ENCODE results near the gene SDR39U1. TPM values are rescaled to one million over a fixed set of nuclear protein-coding genes. Genes with fewer than 3 reads are reported as not detected.
A peak's percentile ranks its signal among the peaks of the same experiment; 100 is the strongest.

The SDR39U1 gene
- total and polyA plus RNA-seq, 4 experiments from 2014 or later: 43.2 to 109 (median 79.5) TPM

- no peak for DNase-seq
- no peak overlapping the region for H3K4me3 ChIP-seq (ENCODE audit: low read length in 2 of 2)
- peaks cover 30 to 75% of the 10 kb centered on the region in 2 donors for H3K36me3 Mint-ChIP-seq
- no peaks in the 10 kb centered on the region for H3K27me3 Mint-ChIP-seq
- H3K4me1 ChIP-seq (ENCODE audit: insufficient read depth, low read length): peaks cover 41% of the 10 kb centered on the region
- ChIA-PET POLR2A (ENCODE audit: partially characterized antibody) (interaction anchor here (9.5 to 9.9 kb wide), 2 partner anchors 11 to 102 kb away, joined by 176 to 215 read pairs; partner anchors contain the start of genes ADCY4, CBLN3, KHNYN and RIPK3), CTCF (ENCODE audit: partially characterized antibody) (interaction anchor here (1.2 to 24.1 kb wide), 7 partner anchors 13 to 196 kb away, joined by 3 to 791 read pairs (median 30); partner anchors contain the start of genes ADCY4, CIDEB, LTB4R and LTB4R2)
- H3K9me3 Mint-ChIP-seq: peaks cover 0 to 2% (median 0%) of the 10 kb centered on the region in 8 donors
- intact Hi-C loops (cut with micrococcal nuclease): loop anchor here (5.0 kb wide), 1 partner anchor 381 kb away; no protein-coding TSS in a partner anchor
- peaks cover 47% of the 10 kb centered on the region for H3K36me3 ChIP-seq (ENCODE audit: insufficient read depth, low read length)
- H3K27ac Mint-ChIP-seq: peak overlapping the region in 4 of 7 donors; percentile 53 to 67 (median 56)
- no peaks in the 10 kb centered on the region for H3K27me3 ChIP-seq (ENCODE audit: insufficient read depth, low read length)
- H3K9me3 ChIP-seq (ENCODE audit: control insufficient read depth in 1 of 2, low read length in 2 of 2): no peaks in the 10 kb centered on the region
- peak overlapping the region in 1 of 8 donors; percentile 11 for H3K4me3 Mint-ChIP-seq
- peaks cover 28 to 82% (median 56%) of the 10 kb centered on the region in 4 donors for H3K4me1 Mint-ChIP-seq
- H3K27ac ChIP-seq (ENCODE audit: low read depth, low read length): no peak overlapping the region
Observed at GRCh38 chr14:24438223-24439097, 4.1 kb downstream of the SDR39U1 start.

GRCh38 chr14:24437736-24438067 lies 4.9 kb downstream of the SDR39U1 start:
- no peaks in the 10 kb centered on the region for H3K27me3 Mint-ChIP-seq
- ChIA-PET POLR2A (ENCODE audit: partially characterized antibody) (interaction anchor here (1.2 to 9.9 kb wide), 8 partner anchors 10 to 195 kb away, joined by 3 to 215 read pairs (median 8); partner anchors contain the start of genes ADCY4, CBLN3, KHNYN and LTB4R), CTCF (ENCODE audit: partially characterized antibody) (interaction anchor here (0.9 to 24.1 kb wide), 18 partner anchors 12 to 328 kb away, joined by 3 to 791 read pairs (median 5); partner anchors contain the start of genes ADCY4, CIDEB, LTB4R and LTB4R2)
- H3K4me1 ChIP-seq (ENCODE audit: insufficient read depth, low read length): peaks cover 37% of the 10 kb centered on the region
- peaks cover 24 to 81% (median 55%) of the 10 kb centered on the region in 4 donors for H3K4me1 Mint-ChIP-seq
- peaks cover 0 to under 1% (median 0%) of the 10 kb centered on the region in 8 donors for H3K9me3 Mint-ChIP-seq
- H3K36me3 ChIP-seq (ENCODE audit: insufficient read depth, low read length): peaks cover 55% of the 10 kb centered on the region
- intact Hi-C loops (cut with micrococcal nuclease): loop anchor here (5.0 kb wide), 1 partner anchor 380 kb away; no protein-coding TSS in a partner anchor
- H3K36me3 Mint-ChIP-seq: peaks cover 38 to 80% of the 10 kb centered on the region in 2 donors
- peak overlapping the region in 6 of 7 donors; percentile 22 to 89 (median 48) for H3K27ac Mint-ChIP-seq
- no peak overlapping the region for H3K4me3 ChIP-seq (ENCODE audit: low read length in 2 of 2)
- H3K27me3 ChIP-seq (ENCODE audit: insufficient read depth, low read length): no peaks in the 10 kb centered on the region
- DNase-seq: no peak
- H3K27ac ChIP-seq (ENCODE audit: low read depth, low read length): peak overlapping the region; percentile 20
- H3K4me3 Mint-ChIP-seq: peak overlapping the region in 1 of 8 donors; percentile 44
- H3K9me3 ChIP-seq (ENCODE audit: control insufficient read depth in 1 of 2, low read length in 2 of 2): no peaks in the 10 kb centered on the region

GRCh38 chr14:24437020-24437735 lies 5.4 kb downstream of the SDR39U1 start:
- CTCF ChIA-PET (ENCODE audit: partially characterized antibody): interaction anchor here (0.9 to 24.1 kb wide), 26 partner anchors 12 to 327 kb away, joined by 3 to 791 read pairs (median 4); partner anchors contain the start of genes ADCY4, CIDEB, LTB4R and LTB4R2
- intact Hi-C loops (cut with micrococcal nuclease): loop anchor here (5.0 kb wide), 1 partner anchor 380 kb away; no protein-coding TSS in a partner anchor
- Histone ChIP-seq H3K27me3 (ENCODE audit: insufficient read depth, low read length) (no peaks in the 10 kb centered on the region), H3K4me1 (ENCODE audit: insufficient read depth, low read length) (peaks cover 43% of the 10 kb centered on the region), H3K9me3 (ENCODE audit: control insufficient read depth in 1 of 2, low read length in 2 of 2) (no peaks in the 10 kb centered on the region), H3K4me3 (ENCODE audit: low read length in 2 of 2) (no peak overlapping the region), H3K27ac (ENCODE audit: low read depth, low read length) (peak overlapping the region; percentile 20), H3K36me3 (ENCODE audit: insufficient read depth, low read length) (peaks cover 60% of the 10 kb centered on the region)
- H3K27me3 Mint-ChIP-seq: no peaks in the 10 kb centered on the region
- peaks cover 24 to 76% (median 51%) of the 10 kb centered on the region in 4 donors for H3K4me1 Mint-ChIP-seq
- peak overlapping the region in 5 of 8 donors; percentile 20 to 84 (median 31) for H3K4me3 Mint-ChIP-seq
- H3K9me3 Mint-ChIP-seq: no peaks in the 10 kb centered on the region
- no peak for DNase-seq
- POLR2A ChIA-PET (ENCODE audit: partially characterized antibody): interaction anchor here (1.0 to 9.9 kb wide), 11 partner anchors 9 to 322 kb away, joined by 3 to 215 read pairs (median 5); partner anchors contain the start of genes ADCY4, CBLN3, DCAF11 and KHNYN
- peak overlapping the region; percentile 67 to 92 (median 83) for H3K27ac Mint-ChIP-seq
- peaks cover 38 to 77% of the 10 kb centered on the region in 2 donors for H3K36me3 Mint-ChIP-seq

GRCh38 chr14:24436355-24437019 lies 6.1 kb downstream of the SDR39U1 start:
- H3K9me3 Mint-ChIP-seq: no peaks in the 10 kb centered on the region
- H3K27ac Mint-ChIP-seq: peak overlapping the region; percentile 67 to 92 (median 83)
- Histone ChIP-seq H3K4me1 (ENCODE audit: insufficient read depth, low read length) (peaks cover 44% of the 10 kb centered on the region), H3K9me3 (ENCODE audit: control insufficient read depth in 1 of 2, low read length in 2 of 2) (no peaks in the 10 kb centered on the region), H3K27ac (ENCODE audit: low read depth, low read length) (peak overlapping the region; percentile 20), H3K4me3 (ENCODE audit: low read length in 2 of 2) (no peak overlapping the region), H3K27me3 (ENCODE audit: insufficient read depth, low read length) (no peaks in the 10 kb centered on the region), H3K36me3 (ENCODE audit: insufficient read depth, low read length) (peaks cover 65% of the 10 kb centered on the region)
- intact Hi-C loops (cut with micrococcal nuclease): loop anchor here (1.0 to 5.0 kb wide), 2 partner anchors 103 to 379 kb away; no protein-coding TSS in a partner anchor
- peaks cover 43 to 80% of the 10 kb centered on the region in 2 donors for H3K36me3 Mint-ChIP-seq
- H3K27me3 Mint-ChIP-seq: no peaks in the 10 kb centered on the region
- ChIA-PET POLR2A (ENCODE audit: partially characterized antibody) (interaction anchor here (1.0 to 9.9 kb wide), 11 partner anchors 9 to 322 kb away, joined by 3 to 215 read pairs (median 5); partner anchors contain the start of genes ADCY4, CBLN3, DCAF11 and KHNYN), CTCF (ENCODE audit: partially characterized antibody) (interaction anchor here (0.7 to 24.1 kb wide), 27 partner anchors 11 to 327 kb away, joined by 3 to 791 read pairs (median 4); partner anchors contain the start of genes ADCY4, CIDEB, LTB4R and LTB4R2)
- H3K4me1 Mint-ChIP-seq: peaks cover 25 to 76% (median 51%) of the 10 kb centered on the region in 4 donors
- peak overlapping the region in 5 of 8 donors; percentile 20 to 84 (median 31) for H3K4me3 Mint-ChIP-seq
- peak; percentile 48 to 62 (median 59) for DNase-seq

- no peaks in the 10 kb centered on the region for H3K9me3 ChIP-seq (ENCODE audit: control insufficient read depth in 1 of 2, low read length in 2 of 2)
- ChIA-PET POLR2A (ENCODE audit: partially characterized antibody) (interaction anchor here (1.0 to 9.9 kb wide), 8 partner anchors 8 to 281 kb away, joined by 3 to 215 read pairs (median 8); partner anchors contain the start of genes ADCY4, CBLN3, KHNYN and LTB4R), CTCF (ENCODE audit: partially characterized antibody) (interaction anchor here (0.7 to 24.1 kb wide), 18 partner anchors 11 to 222 kb away, joined by 3 to 791 read pairs (median 6); partner anchors contain the start of genes ADCY4, CIDEB, LTB4R and LTB4R2)
- Mint-ChIP-seq H3K27ac (peak overlapping the region in 4 of 7 donors; percentile 42 to 92 (median 66)), H3K9me3 (no peaks in the 10 kb centered on the region), H3K36me3 (peaks cover 43 to 81% of the 10 kb centered on the region in 2 donors), H3K4me3 (no peak overlapping the region), H3K4me1 (peaks cover 30 to 76% (median 53%) of the 10 kb centered on the region in 4 donors), H3K27me3 (no peaks in the 10 kb centered on the region)
- no peaks in the 10 kb centered on the region for H3K27me3 ChIP-seq (ENCODE audit: insufficient read depth, low read length)
- H3K4me3 ChIP-seq (ENCODE audit: low read length in 2 of 2): no peak overlapping the region
- no peak for DNase-seq
- H3K27ac ChIP-seq (ENCODE audit: low read depth, low read length): peak overlapping the region; percentile 20
- peaks cover 65% of the 10 kb centered on the region for H3K36me3 ChIP-seq (ENCODE audit: insufficient read depth, low read length)
- peaks cover 44% of the 10 kb centered on the region for H3K4me1 ChIP-seq (ENCODE audit: insufficient read depth, low read length)
- intact Hi-C loops (cut with micrococcal nuclease): loop anchor here (1.0 to 5.0 kb wide), 2 partner anchors 103 to 379 kb away; no protein-coding TSS in a partner anchor
Observed at GRCh38 chr14:24435998-24436354, 6.6 kb downstream of the SDR39U1 start.

Measured in CD4-positive, alpha-beta memory T cell (primary cell).